B cell (primary cell): ENCODE data around the gene IL11. TPM values are rescaled to one million over a fixed set of nuclear protein-coding genes. Genes with fewer than 3 reads are reported as not detected.

ENCODE experiments used
- ATAC-seq: fragments of 200-7000 bp; cut with Tn5 transposase; one replicate; pipeline ENCODE4 v1.10.0; 2021; ENCODE audit warnings: low read depth, mild to moderate bottlenecking, moderate number of reproducible peaks, moderate library complexity
- CTCF ChIA-PET: fragments of 350-600 bp; sonication (Branson Sonifier 250); formaldehyde crosslinking; loops from one replicate; lab custom pipeline; 2021; ENCODE audit warnings: antibody characterized with exemption, inconsistent platforms; lab: Charles Lee
- POLR2A ChIA-PET: fragments of 350-600 bp; sonication (Branson Sonifier 250); formaldehyde crosslinking; loops from one replicate; lab custom pipeline; 2021; ENCODE audit warnings: antibody characterized with exemption; lab: Charles Lee
- DNase-seq: peaks from one replicate; pipeline ENCODE4 v3.0.0; 2013
- H2AFZ ChIP-seq: 2 replicates; pipeline ENCODE4 v1.6.1; 2012; ENCODE audit warnings: mild to moderate bottlenecking, low read depth, low read length; ENCODE audit not compliant: insufficient read depth, poor library complexity, severe bottlenecking
- H3K27ac ChIP-seq, 2 donors: 1 replicate in 1 of 2; 2 replicates in 1 of 2; pipeline ENCODE4 v1.5.1; 2012 to 2013; ENCODE audit warnings: low read length in 2 of 2, mild to moderate bottlenecking in 2 of 2, moderate library complexity in 1 of 2
- H3K27me3 ChIP-seq, 4 experiments: fragments of 200-600 bp in 1 of 4; sonication (generic) in 1 of 4; replicated peaks in 1 of 4; 1 replicate in 2 of 4; 2 replicates in 2 of 4; pipeline versions ENCODE4 v1.6.1 to v1.7.0; 2013 to 2016; ENCODE audit warnings: low read length in 3 of 4, mild to moderate bottlenecking in 2 of 4, mixed read lengths in 1 of 4, moderate library complexity in 1 of 4; ENCODE audit not compliant: insufficient read depth in 4 of 4, control insufficient read depth in 3 of 4; ENCODE audit errors: control extremely low read depth in 1 of 4
- H3K36me3 ChIP-seq, 2 experiments: replicated peaks in 1 of 2; 1 replicate in 1 of 2; 2 replicates in 1 of 2; pipeline versions ENCODE4 v1.6.1 to v1.7.1; 2013; ENCODE audit warnings: low read length in 1 of 2; ENCODE audit not compliant: insufficient read depth in 2 of 2, control insufficient read depth in 1 of 2; ENCODE audit errors: control extremely low read depth in 1 of 2, extremely low read depth in 1 of 2
- H3K4me1 ChIP-seq, 2 donors: fragments of 200-600 bp in 1 of 2; sonication (generic) in 1 of 2; 1 replicate in 1 of 2; 2 replicates in 1 of 2; pipeline versions ENCODE4 v1.5.1 to v1.6.1; 2013 to 2017; ENCODE audit warnings: low read length in 2 of 2; ENCODE audit not compliant: control insufficient read depth in 2 of 2, insufficient read depth in 2 of 2
- H3K4me2 ChIP-seq: replicated peaks from 2 replicates; pipeline ENCODE3; 2012; ENCODE audit warnings: mild to moderate bottlenecking, low read depth, low read length; ENCODE audit not compliant: poor library complexity, severe bottlenecking
- H3K4me3 ChIP-seq, 5 experiments: fragments of 200-600 bp in 1 of 5; sonication (generic) in 1 of 5; 1 replicate in 3 of 5; 2 replicates in 2 of 5; pipeline versions ENCODE4 v1.5.1 to v1.7.0; 2011 to 2016; ENCODE audit warnings: low read length in 4 of 5, mild to moderate bottlenecking in 4 of 5, low read depth in 2 of 5, control low read depth in 1 of 5, moderate library complexity in 1 of 5; ENCODE audit not compliant: insufficient read depth in 1 of 5; ENCODE audit errors: control extremely low read depth in 1 of 5, extremely low read depth in 1 of 5
- H3K79me2 ChIP-seq: fragments of 200-600 bp; sonication (generic); one replicate; pipeline ENCODE4 v1.6.0; 2016; ENCODE audit warnings: low read length; ENCODE audit not compliant: control insufficient read depth, insufficient read depth
- H3K9ac ChIP-seq: fragments of 200-600 bp; sonication (generic); 2 replicates; pipeline ENCODE4 v1.6.1; 2017; ENCODE audit warnings: mild to moderate bottlenecking, low read length, moderate library complexity
- H3K9me3 ChIP-seq, 3 donors: one replicate each; pipeline versions ENCODE4 v1.6.1 to v1.7.1; 2013; ENCODE audit warnings: low read length in 2 of 3; ENCODE audit not compliant: control insufficient read depth in 2 of 3, insufficient read depth in 1 of 3; ENCODE audit errors: control extremely low read depth in 1 of 3
- H4K20me1 ChIP-seq: 2 replicates; pipeline ENCODE4 v1.6.0; 2012; ENCODE audit warnings: mild to moderate bottlenecking, low read length; ENCODE audit not compliant: insufficient read depth, control insufficient read depth, poor library complexity, severe bottlenecking
- H3K27ac Mint-ChIP-seq: one replicate; pipeline ENCODE4 v1.8.0; 2021; ENCODE audit warnings: mixed read lengths
- H3K27me3 Mint-ChIP-seq: one replicate; pipeline ENCODE4 v1.8.0; 2021; ENCODE audit warnings: mixed read lengths
- H3K4me1 Mint-ChIP-seq: one replicate; pipeline ENCODE4 v1.8.0; 2021; ENCODE audit warnings: mixed read lengths
- H3K4me3 Mint-ChIP-seq: one replicate; pipeline ENCODE4 v1.8.0; 2021; ENCODE audit warnings: mixed read lengths
- H3K9me3 Mint-ChIP-seq: one replicate; pipeline ENCODE4 v1.8.0; 2022; ENCODE audit warnings: mixed read lengths; ENCODE audit not compliant: insufficient read depth
- EZH2 ChIP-seq: IDR thresholded peaks from 2 replicates; pipeline ENCODE4 v1.6.1; 2012; ENCODE audit warnings: borderline replicate concordance, low read depth, mild to moderate bottlenecking, moderate library complexity, low read length; ENCODE audit not compliant: insufficient read depth, poor library complexity, severe bottlenecking
- WGBS: methylation state at CpG from one replicate; pipeline ENCODE4 v1.1.5; 2013; ENCODE audit warnings: missing lambda C conversion rate; ENCODE audit not compliant: insufficient coverage; 5-methylcytosine and 5-hydroxymethylcytosine counted together
- intact Hi-C: fragments of 100-400 bp; cut with micrococcal nuclease; formaldehyde crosslinking; loops from one replicate; pipeline ENCODE4 v1.10.0; 2022
- polyA plus RNA-seq: library from polyadenylated mRNA; depleted of rRNA; stranded (reverse); fragments of >200 nt; gene quantifications from 2 replicates; pipeline ENCODE4 v1.2.3, GENCODE V29; 2012
- total RNA-seq, 2 donors: library from RNA; stranded (reverse); fragments of 120-200 nt in 1 of 2; gene quantifications; 1 replicate in 1 of 2; 2 replicates in 1 of 2; pipeline versions ENCODE4 v1.2.3 to v1.2.4, GENCODE V29; 2013 to 2022
- TF ChIP-seq, protein P1 (sequence below): fragments of 200-600 bp; IDR thresholded peaks from one replicate; pipeline ENCODE4 v1.8.0; 2022; ENCODE audit warnings: antibody characterized with exemption, mild to moderate bottlenecking

The IL11 gene
- total and polyA plus RNA-seq, 2 donors (not counting 1 experiment from before 2014, with no cell fraction given) = not detected

DNA sequence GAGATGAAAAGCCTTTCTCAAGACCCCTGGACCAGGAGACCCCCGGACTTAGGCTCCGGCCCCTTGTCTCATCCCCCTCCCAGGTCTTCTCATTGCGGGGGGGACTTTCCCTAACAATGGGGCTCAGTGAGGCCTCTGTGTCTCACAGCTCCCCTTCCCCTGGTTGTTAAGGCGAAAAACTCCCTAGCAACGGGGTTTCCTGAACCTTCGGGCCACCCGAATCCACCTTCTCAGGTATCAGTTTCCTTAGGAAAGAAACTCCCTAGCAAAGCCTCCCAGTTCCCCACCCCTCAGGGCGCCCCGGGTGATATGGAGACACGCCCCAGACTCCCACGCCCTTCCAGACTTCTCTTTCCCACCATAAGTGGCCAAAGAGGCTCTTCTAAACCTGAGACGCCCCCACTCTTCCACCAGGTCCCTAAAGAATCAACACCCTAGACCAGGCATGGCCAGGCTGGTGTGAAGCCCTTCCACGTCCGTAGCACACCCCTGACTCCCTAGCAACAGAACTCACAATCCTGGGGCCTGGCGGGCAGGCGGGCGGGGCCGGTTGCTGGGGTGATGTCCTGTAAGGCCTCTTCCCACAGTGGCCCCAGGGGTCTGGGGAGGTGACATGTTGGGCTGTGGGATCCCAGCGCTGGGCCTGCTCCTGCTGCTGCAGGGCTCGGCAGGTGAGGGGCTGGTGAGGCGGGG lies 6.1 kb upstream of the IL11 start, which contains the start of gene TMEM190:
Gene TMEM190 (plus strand): TSS at position 586 of the 693 bp plus-strand sequence. CDS start 28 bp downstream, at position 614.
- no peak for DNase-seq
- Histone ChIP-seq H3K27me3 (peaks cover 0 to 48% (median 17%) of the 10 kb centered on the region in 4 experiments), H3K4me1 (no peaks in the 10 kb centered on the region), H3K4me2 (no peak within 1 kb of the TSS), H3K79me2 (no peaks in the 10 kb centered on the region), H3K36me3 (no peaks in the 10 kb centered on the region), H4K20me1 (no peaks in the 10 kb centered on the region), H3K9me3 (peaks cover 0 to 11% (median 0%) of the 10 kb centered on the region in 3 donors), H3K27ac (no peak within 1 kb of the TSS), H3K9ac (no peak within 1 kb of the TSS), H2AFZ (no peak within 1 kb of the TSS), H3K4me3 (no peak within 1 kb of the TSS)
- ATAC-seq = no peak
- POLR2A ChIA-PET = interaction anchor here (0.6 kb wide), 1 partner anchor 38 kb away, joined by 3 read pairs; no protein-coding TSS in a partner anchor
- TF ChIP-seq, protein P1, sequence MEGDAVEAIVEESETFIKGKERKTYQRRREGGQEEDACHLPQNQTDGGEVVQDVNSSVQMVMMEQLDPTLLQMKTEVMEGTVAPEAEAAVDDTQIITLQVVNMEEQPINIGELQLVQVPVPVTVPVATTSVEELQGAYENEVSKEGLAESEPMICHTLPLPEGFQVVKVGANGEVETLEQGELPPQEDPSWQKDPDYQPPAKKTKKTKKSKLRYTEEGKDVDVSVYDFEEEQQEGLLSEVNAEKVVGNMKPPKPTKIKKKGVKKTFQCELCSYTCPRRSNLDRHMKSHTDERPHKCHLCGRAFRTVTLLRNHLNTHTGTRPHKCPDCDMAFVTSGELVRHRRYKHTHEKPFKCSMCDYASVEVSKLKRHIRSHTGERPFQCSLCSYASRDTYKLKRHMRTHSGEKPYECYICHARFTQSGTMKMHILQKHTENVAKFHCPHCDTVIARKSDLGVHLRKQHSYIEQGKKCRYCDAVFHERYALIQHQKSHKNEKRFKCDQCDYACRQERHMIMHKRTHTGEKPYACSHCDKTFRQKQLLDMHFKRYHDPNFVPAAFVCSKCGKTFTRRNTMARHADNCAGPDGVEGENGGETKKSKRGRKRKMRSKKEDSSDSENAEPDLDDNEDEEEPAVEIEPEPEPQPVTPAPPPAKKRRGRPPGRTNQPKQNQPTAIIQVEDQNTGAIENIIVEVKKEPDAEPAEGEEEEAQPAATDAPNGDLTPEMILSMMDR = no peak
- no peak for TF ChIP-seq EZH2
- H3K27ac Mint-ChIP-seq = no peak within 1 kb of the TSS
- no peak within 1 kb of the TSS for H3K4me3 Mint-ChIP-seq
- 59% methylated on average over 20 of the region's 21 CpGs for WGBS
- peaks cover 19% of the 10 kb centered on the region for H3K27me3 Mint-ChIP-seq
- no peaks in the 10 kb centered on the region for H3K9me3 Mint-ChIP-seq
- intact Hi-C loops = no loop called here
- CTCF ChIA-PET = no interaction called here
- no peaks in the 10 kb centered on the region for H3K4me1 Mint-ChIP-seq
